IMR-90 (cell line): Measurements from ENCODE around the gene STOX1. TPM values are rescaled to one million over a fixed set of nuclear protein-coding genes. Genes with fewer than 3 reads are reported as not detected.

ENCODE experiments used
- ATAC-seq: fragments of 200-7000 bp; cut with Tn5 transposase; 2 replicates; pipeline ENCODE4 v1.9.1; 2020; ENCODE audit warnings: low read depth, mild to moderate bottlenecking, moderate library complexity
- BruUV-seq: library from RNA; stranded (reverse); fragments of 400-500 nt; replicated peaks from 2 replicates; lab custom pipeline; 2021; lab: Mats Ljungman, UMichigan
- CTCF ChIA-PET: fragments of 300-600 bp; formaldehyde crosslinking; extraction: SDS; loops from one replicate; lab custom pipeline; 2021; ENCODE audit warnings: antibody characterized with exemption; lab: Yijun Ruan, JAX
- POLR2A ChIA-PET: fragments of 300-600 bp; sonication (Branson Sonifier 250); formaldehyde crosslinking; loops from one replicate; lab custom pipeline; 2022; ENCODE audit warnings: antibody characterized with exemption; ENCODE audit not compliant: unreplicated experiment; lab: Charles Lee
- DNase-seq: peaks from one replicate; pipeline ENCODE4 v3.0.0; 2013
- H2AFZ ChIP-seq: replicated peaks from 2 replicates; pipeline ENCODE3; 2013; ENCODE audit warnings: low read length, mild to moderate bottlenecking; ENCODE audit not compliant: poor library complexity
- H2AK5ac ChIP-seq: 2 replicates; pipeline ENCODE4 v1.6.1; 2013; ENCODE audit warnings: low read depth, low read length, inconsistent platforms
- H2AK9ac ChIP-seq: replicated peaks from 2 replicates; pipeline ENCODE3; 2013; ENCODE audit warnings: mild to moderate bottlenecking, low read depth, low read length, moderate library complexity; ENCODE audit not compliant: poor library complexity
- H2BK120ac ChIP-seq: 2 replicates; pipeline ENCODE4 v1.6.1; 2013; ENCODE audit warnings: low read depth, low read length, inconsistent platforms
- H2BK15ac ChIP-seq: 3 replicates; pipeline ENCODE4 v1.6.1; 2013; ENCODE audit warnings: low read depth, low read length, inconsistent platforms
- H2BK20ac ChIP-seq: 2 replicates; pipeline ENCODE4 v1.6.1; 2013; ENCODE audit warnings: low read depth, mild to moderate bottlenecking, inconsistent platforms, low read length, moderate library complexity
- H2BK5ac ChIP-seq: 2 replicates; pipeline ENCODE4 v1.6.1; 2013; ENCODE audit warnings: mild to moderate bottlenecking, low read depth, low read length, inconsistent platforms; ENCODE audit not compliant: poor library complexity, severe bottlenecking
- H3K14ac ChIP-seq: replicated peaks from 2 replicates; pipeline ENCODE4 v1.6.1; 2013; ENCODE audit warnings: low read depth, low read length, inconsistent platforms
- H3K18ac ChIP-seq: 2 replicates; pipeline ENCODE4 v1.6.1; 2013; ENCODE audit warnings: low read depth, low read length, control low read depth
- H3K23ac ChIP-seq: 2 replicates; pipeline ENCODE4 v1.6.1; 2013; ENCODE audit warnings: low read depth, low read length, inconsistent platforms
- H3K27ac ChIP-seq: 2 replicates; pipeline ENCODE4 v1.5.1; 2013; ENCODE audit warnings: mild to moderate bottlenecking, control low read depth, low read length; ENCODE audit not compliant: insufficient read depth
- H3K27me3 ChIP-seq: 2 replicates; pipeline ENCODE4 v1.6.1; 2013; ENCODE audit warnings: low read length; ENCODE audit not compliant: control insufficient read depth, insufficient read depth
- H3K36me3 ChIP-seq: 2 replicates; pipeline ENCODE4 v1.6.1; 2013; ENCODE audit warnings: low read length, mixed read lengths; ENCODE audit not compliant: control insufficient read depth, insufficient read depth
- H3K4ac ChIP-seq: 2 replicates; pipeline ENCODE4 v1.6.1; 2013; ENCODE audit warnings: low read depth, low read length, inconsistent platforms
- H3K4me1 ChIP-seq: 2 replicates; pipeline ENCODE4 v1.6.1; 2013; ENCODE audit warnings: low read length, mixed read lengths; ENCODE audit not compliant: control insufficient read depth, insufficient read depth
- H3K4me2 ChIP-seq: 2 replicates; pipeline ENCODE4 v1.6.1; 2013; ENCODE audit warnings: low read depth, mild to moderate bottlenecking, control low read depth, low read length, moderate library complexity
- H3K4me3 ChIP-seq: 2 replicates; pipeline ENCODE4 v1.5.1; 2013; ENCODE audit warnings: low read depth, mild to moderate bottlenecking, control low read depth, low read length, moderate library complexity; ENCODE audit not compliant: insufficient read depth
- H3K56ac ChIP-seq: 2 replicates; pipeline ENCODE4 v1.6.1; 2013; ENCODE audit warnings: low read length, inconsistent platforms; ENCODE audit not compliant: insufficient read depth; ENCODE audit errors: extremely low read depth
- H3K79me1 ChIP-seq, 2 experiments: 2 replicates each; pipeline ENCODE4 v1.6.1; 2013; ENCODE audit warnings: low read length in 2 of 2, inconsistent platforms in 1 of 2, low read depth in 1 of 2
- H3K9ac ChIP-seq: 2 replicates; pipeline ENCODE4 v1.6.1; 2013; ENCODE audit warnings: low read depth, low read length, control low read depth
- H3K9me1 ChIP-seq: 2 replicates; pipeline ENCODE4 v1.6.1; 2013; ENCODE audit warnings: low read length, inconsistent platforms; ENCODE audit not compliant: insufficient read depth
- H3K9me3 ChIP-seq: 2 replicates; pipeline ENCODE4 v1.6.1; 2013; ENCODE audit warnings: low read length; ENCODE audit not compliant: control insufficient read depth, insufficient read depth
- H4K20me1 ChIP-seq: 2 replicates; pipeline ENCODE4 v1.6.1; 2013; ENCODE audit warnings: low read length, inconsistent platforms; ENCODE audit not compliant: insufficient read depth
- H4K5ac ChIP-seq: 2 replicates; pipeline ENCODE4 v1.6.1; 2013; ENCODE audit warnings: mild to moderate bottlenecking, low read depth, low read length, control low read depth
- H4K8ac ChIP-seq, 2 experiments: 2 replicates each; pipeline ENCODE4 v1.6.1; 2013; ENCODE audit warnings: low read depth in 2 of 2, low read length in 2 of 2, control low read depth in 1 of 2, inconsistent platforms in 1 of 2
- H4K91ac ChIP-seq: 2 replicates; pipeline ENCODE4 v1.6.1; 2013; ENCODE audit warnings: low read depth, low read length, inconsistent platforms; ENCODE audit not compliant: insufficient read depth
- CHD1 ChIP-seq: IDR thresholded peaks from 2 replicates; pipeline ENCODE4 v1.6.1; 2012; ENCODE audit warnings: low read depth, low read length, improper control_type of control experiment
- WGBS, 2 experiments: methylation state at CpG; one replicate each; pipeline versions ENCODE4 v1.1.5 to v1.1.7; 2013; ENCODE audit warnings: missing lambda C conversion rate in 2 of 2; ENCODE audit not compliant: insufficient read length in 1 of 2; ENCODE audit errors: extremely low coverage in 2 of 2; 5-methylcytosine and 5-hydroxymethylcytosine counted together
- dilution Hi-C: fragments of 300-500 bp; cut with HindIII; formaldehyde crosslinking; loops from one replicate; pipeline ENCODE4 v1.14.3; 2018; ENCODE audit warnings: low sequenced_read_pairs; ENCODE audit not compliant: unreplicated experiment
- in situ Hi-C: fragments of 300-500 bp; cut with MboI; formaldehyde crosslinking; loops from 3 replicates; pipeline ENCODE4 v1.14.3; 2019; ENCODE audit warnings: low sequenced_read_pairs, inconsistent platforms, mixed read lengths
- intact Hi-C: fragments of 100-400 bp; cut with micrococcal nuclease; formaldehyde crosslinking; loops from 2 replicates; pipeline ENCODE4 v1.10.0; 2022
- polyA plus RNA-seq, 3 experiments: library from polyadenylated mRNA; depleted of rRNA; stranded (reverse); fragments of >200 nt; gene quantifications; 2 replicates each; pipeline ENCODE4 v1.2.3, GENCODE V29; 2012; ENCODE audit warnings: low replicate concordance in 1 of 3
- total RNA-seq: library from RNA; depleted of rRNA; stranded (reverse); fragments of >200 nt; gene quantifications from 2 replicates; pipeline ENCODE4 v1.2.3, GENCODE V29; 2012
- TF ChIP-seq, protein P1 (sequence below): fragments of 150-350 bp; IDR thresholded peaks from 2 replicates; pipeline ENCODE4 v1.6.1; 2016; ENCODE audit warnings: low read depth, mild to moderate bottlenecking, low read length, moderate library complexity, borderline replicate concordance

Gene STOX1
- total and polyA plus RNA-seq, 2 of the 4 experiments (the other 2 are of a cell fraction) = 0.03 to 0.18 TPM

DNA sequence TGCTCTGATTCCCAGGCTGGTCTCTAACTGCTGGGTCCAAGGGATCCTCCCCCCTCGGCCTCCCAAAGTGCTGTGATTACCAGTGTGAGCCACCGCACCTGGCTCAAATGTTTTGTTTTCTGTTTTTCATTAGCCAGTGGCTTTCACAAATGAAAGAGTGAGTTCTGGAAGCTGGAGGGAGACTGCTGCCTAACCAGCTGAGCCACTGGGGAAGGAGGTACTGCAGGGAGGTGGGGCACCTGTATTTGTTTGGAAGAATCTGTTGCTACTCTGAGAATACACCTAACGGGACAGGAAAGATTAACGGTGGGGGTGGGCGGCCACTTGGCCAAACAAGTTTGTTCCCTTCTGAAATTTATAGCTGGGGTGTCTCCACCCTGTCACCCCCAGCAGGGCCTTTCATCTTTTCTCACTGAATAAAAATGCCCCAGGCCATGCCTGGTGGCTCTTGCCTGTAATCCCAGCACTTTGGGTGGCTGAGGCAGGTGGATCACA, 4.7 kb downstream of the STOX1 start:
- H3K14ac ChIP-seq = no peak overlapping the region
- peaks cover 56% of the 10 kb centered on the region for H3K27me3 ChIP-seq
- ChIA-PET POLR2A (no interaction called here), CTCF (interaction anchor here (0.6 kb wide), 1 partner anchor 19 kb away, joined by 3 read pairs; no protein-coding TSS in a partner anchor)
- no peaks in the 10 kb centered on the region for H4K20me1 ChIP-seq
- dilution Hi-C loops (no loop called here), intact Hi-C loops (no loop called here), in situ Hi-C loops (no loop called here)
- no peak overlapping the region for H2AK5ac ChIP-seq
- no peak overlapping the region for H3K9ac ChIP-seq
- no CpG with 5 or more reads among the region's 5 CpGs for WGBS, 2 experiments
- H4K8ac ChIP-seq = no peak overlapping the region
- ATAC-seq (no peak), DNase-seq (no peak)
- no peak overlapping the region for H3K56ac ChIP-seq
- H3K23ac ChIP-seq = no peak overlapping the region
- H3K4me3 ChIP-seq = no peak overlapping the region
- no peaks in the 10 kb centered on the region for H3K9me3 ChIP-seq
- H2BK120ac ChIP-seq = no peak overlapping the region
- H4K5ac ChIP-seq = no peak overlapping the region
- H3K9me1 ChIP-seq = no peaks in the 10 kb centered on the region
- no peak overlapping the region for H2BK20ac ChIP-seq
- no peaks in the 10 kb centered on the region for H3K36me3 ChIP-seq
- H3K4me2 ChIP-seq = no peak overlapping the region
- BruUV-seq = no TSS peak
- H3K4ac ChIP-seq = no peak overlapping the region
- TF ChIP-seq, protein P1, sequence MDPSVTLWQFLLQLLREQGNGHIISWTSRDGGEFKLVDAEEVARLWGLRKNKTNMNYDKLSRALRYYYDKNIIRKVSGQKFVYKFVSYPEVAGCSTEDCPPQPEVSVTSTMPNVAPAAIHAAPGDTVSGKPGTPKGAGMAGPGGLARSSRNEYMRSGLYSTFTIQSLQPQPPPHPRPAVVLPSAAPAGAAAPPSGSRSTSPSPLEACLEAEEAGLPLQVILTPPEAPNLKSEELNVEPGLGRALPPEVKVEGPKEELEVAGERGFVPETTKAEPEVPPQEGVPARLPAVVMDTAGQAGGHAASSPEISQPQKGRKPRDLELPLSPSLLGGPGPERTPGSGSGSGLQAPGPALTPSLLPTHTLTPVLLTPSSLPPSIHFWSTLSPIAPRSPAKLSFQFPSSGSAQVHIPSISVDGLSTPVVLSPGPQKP = no peak
- no peak for TF ChIP-seq CHD1
- no peak overlapping the region for H2AK9ac ChIP-seq
- no peak overlapping the region for H2BK5ac ChIP-seq
- no peaks in the 10 kb centered on the region for H3K4me1 ChIP-seq
- H3K79me1 ChIP-seq = no peaks in the 10 kb centered on the region
- no peak overlapping the region for H2BK15ac ChIP-seq
- H2AFZ ChIP-seq = no peak overlapping the region
- H3K18ac ChIP-seq = no peak overlapping the region
- H4K91ac ChIP-seq = no peak overlapping the region
- H3K27ac ChIP-seq = no peak overlapping the region
